ENCODE results near the gene PCSK5.

PCSK5 gene

GRCh38 chr9:76405340-76405739 is 514.9 kb downstream of the PCSK5 start:
- no peak for DNase-seq

GRCh38 chr9:76405868-76406267 is 515.4 kb downstream of the PCSK5 start:
- DNase-seq = no peak
